ENCODE data around the gene ZNF365.

Gene ZNF365

GRCh38 chr10:62437696-62438095 is 63.5 kb downstream of the ZNF365 start:
- peaks cover 6% of the 10 kb centered on the region for H3K4me1 Mint-ChIP-seq

GRCh38 chr10:62442006-62442405 is 67.8 kb downstream of the ZNF365 start:
- Mint-ChIP-seq H3K4me3 (no peak overlapping the region), H3K4me1 (peaks cover 6% of the 10 kb centered on the region), H3K36me3 (ENCODE audit: insufficient read depth) (no peaks in the 10 kb centered on the region), H3K9me3 (no peaks in the 10 kb centered on the region), H3K27me3 (no peaks in the 10 kb centered on the region), H3K27ac (ENCODE audit: low read depth) (no peak overlapping the region)
- ATAC-seq (replicated peaks; ENCODE audit: extremely low read depth, poor library complexity, severe bottlenecking) (no peak), DNase-seq (ENCODE audit: low spot score in 2 of 2) (no peak)

More at GRCh38 chr10:62437696-62438095, 63.5 kb downstream of the ZNF365 start:
- no peak for ATAC-seq (replicated peaks; ENCODE audit: extremely low read depth, poor library complexity, severe bottlenecking)
- Mint-ChIP-seq H3K4me3 (no peak overlapping the region), H3K27ac (ENCODE audit: low read depth) (no peak overlapping the region), H3K27me3 (no peaks in the 10 kb centered on the region), H3K9me3 (no peaks in the 10 kb centered on the region), H3K36me3 (ENCODE audit: insufficient read depth) (no peaks in the 10 kb centered on the region)
- DNase-seq (ENCODE audit: low spot score in 2 of 2): no peak

GRCh38 chr10:62442894-62443669 is 68.9 kb downstream of the ZNF365 start:
- H3K4me3 Mint-ChIP-seq: no peak overlapping the region
- H3K4me1 Mint-ChIP-seq: no peaks in the 10 kb centered on the region
- DNase-seq (ENCODE audit: low spot score in 2 of 2) (no peak), ATAC-seq (replicated peaks; ENCODE audit: extremely low read depth, poor library complexity, severe bottlenecking) (no peak)
- H3K27me3 Mint-ChIP-seq: peaks cover 9% of the 10 kb centered on the region
- H3K36me3 Mint-ChIP-seq (ENCODE audit: insufficient read depth): no peaks in the 10 kb centered on the region
- no peak overlapping the region for H3K27ac Mint-ChIP-seq (ENCODE audit: low read depth)
- H3K9me3 Mint-ChIP-seq: no peaks in the 10 kb centered on the region

- Mint-ChIP-seq H3K4me1 (no peaks in the 10 kb centered on the region), H3K9me3 (no peaks in the 10 kb centered on the region), H3K4me3 (no peak overlapping the region), H3K27ac (ENCODE audit: low read depth) (no peak overlapping the region), H3K27me3 (peaks cover 12% of the 10 kb centered on the region), H3K36me3 (ENCODE audit: insufficient read depth) (no peaks in the 10 kb centered on the region)
- ATAC-seq (replicated peaks; ENCODE audit: extremely low read depth, poor library complexity, severe bottlenecking) (no peak), DNase-seq (ENCODE audit: low spot score in 2 of 2) (no peak)
These were observed 69.7 kb downstream of the ZNF365 start for GRCh38 chr10:62443866-62444265.

GRCh38 chr10:62446627-62447026 is 72.5 kb downstream of the ZNF365 start:
- Mint-ChIP-seq H3K36me3 (ENCODE audit: insufficient read depth) (no peaks in the 10 kb centered on the region), H3K4me1 (no peaks in the 10 kb centered on the region), H3K27ac (ENCODE audit: low read depth) (no peak overlapping the region), H3K9me3 (no peaks in the 10 kb centered on the region), H3K27me3 (peaks cover 12% of the 10 kb centered on the region), H3K4me3 (no peak overlapping the region)
- DNase-seq (ENCODE audit: low spot score in 2 of 2) (no peak), ATAC-seq (replicated peaks; ENCODE audit: extremely low read depth, poor library complexity, severe bottlenecking) (no peak)

GRCh38 chr10:62450912-62451610 is 76.9 kb downstream of the ZNF365 start:
- H3K4me1 Mint-ChIP-seq: peaks cover under 1% of the 10 kb centered on the region
- H3K36me3 Mint-ChIP-seq (ENCODE audit: insufficient read depth): no peaks in the 10 kb centered on the region
- H3K27me3 Mint-ChIP-seq: peaks cover 12% of the 10 kb centered on the region
- no peak overlapping the region for H3K27ac Mint-ChIP-seq (ENCODE audit: low read depth)
- H3K9me3 Mint-ChIP-seq: no peaks in the 10 kb centered on the region
- no peak for DNase-seq (ENCODE audit: low spot score in 2 of 2)
- no peak for ATAC-seq (replicated peaks; ENCODE audit: extremely low read depth, poor library complexity, severe bottlenecking)
- H3K4me3 Mint-ChIP-seq: no peak overlapping the region

GRCh38 chr10:62451611-62451975 is 77.4 kb downstream of the ZNF365 start:
- Mint-ChIP-seq H3K9me3 (no peaks in the 10 kb centered on the region), H3K27me3 (peaks cover 12% of the 10 kb centered on the region), H3K4me3 (no peak overlapping the region), H3K4me1 (peaks cover 6% of the 10 kb centered on the region), H3K27ac (ENCODE audit: low read depth) (no peak overlapping the region), H3K36me3 (ENCODE audit: insufficient read depth) (no peaks in the 10 kb centered on the region)
- no peak for DNase-seq (ENCODE audit: low spot score in 2 of 2)
- no peak for ATAC-seq (replicated peaks; ENCODE audit: extremely low read depth, poor library complexity, severe bottlenecking)

Data from central memory CD8-positive, alpha-beta T cell (primary cell).